Mammary epithelial cell (primary cell): ENCODE measurements around the gene ZNF484.

Source experiments
- EZH2 ChIP-seq: IDR thresholded peaks from 2 replicates; pipeline ENCODE4 v1.6.1; 2012; ENCODE audit warnings: low read length, inconsistent platforms, borderline replicate concordance
- TF ChIP-seq, protein P1 (sequence below), 2 donors: IDR thresholded peaks in 1 of 2; conservative IDR thresholded peaks in 1 of 2; 2 replicates each; pipeline ENCODE4 v1.5.1; 2011 to 2012; ENCODE audit warnings: inconsistent platforms in 2 of 2, low read length in 2 of 2, mild to moderate bottlenecking in 2 of 2, control low read depth in 1 of 2, low read depth in 1 of 2; ENCODE audit not compliant: insufficient read depth in 1 of 2; ENCODE audit errors: extremely low read depth in 1 of 2

DNA sequence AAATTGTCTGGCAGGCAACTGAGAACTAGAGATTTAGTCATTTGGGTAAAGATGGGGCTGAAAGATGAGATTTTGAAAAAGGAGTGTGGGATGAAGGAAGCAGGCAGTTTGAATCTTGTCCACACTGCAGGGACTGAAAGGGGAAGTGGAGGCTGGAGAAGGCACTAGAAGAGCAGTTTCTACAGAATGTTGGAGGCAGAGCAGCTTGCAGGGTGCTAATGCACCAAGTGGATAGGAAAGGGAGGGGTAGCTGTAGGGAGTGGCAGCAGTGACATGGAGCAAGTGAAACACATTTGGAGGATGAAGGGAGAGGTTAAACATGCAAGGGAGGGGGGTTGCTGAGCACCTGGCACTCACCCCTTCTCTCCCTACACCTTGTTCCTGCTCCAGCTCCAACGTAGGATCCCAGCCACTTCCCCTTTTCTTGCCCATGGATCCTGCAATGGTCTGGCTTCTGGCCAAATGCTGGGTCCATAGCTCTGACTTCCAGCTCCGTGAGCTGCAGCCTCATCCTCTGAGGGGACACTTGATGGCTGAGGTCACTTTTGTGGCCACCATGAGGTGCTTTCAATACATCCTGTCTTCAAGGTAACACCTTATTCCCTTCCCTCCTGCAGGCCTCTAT, 39.5 kb upstream of the ZNF484 start:
- TF ChIP-seq, protein P1, sequence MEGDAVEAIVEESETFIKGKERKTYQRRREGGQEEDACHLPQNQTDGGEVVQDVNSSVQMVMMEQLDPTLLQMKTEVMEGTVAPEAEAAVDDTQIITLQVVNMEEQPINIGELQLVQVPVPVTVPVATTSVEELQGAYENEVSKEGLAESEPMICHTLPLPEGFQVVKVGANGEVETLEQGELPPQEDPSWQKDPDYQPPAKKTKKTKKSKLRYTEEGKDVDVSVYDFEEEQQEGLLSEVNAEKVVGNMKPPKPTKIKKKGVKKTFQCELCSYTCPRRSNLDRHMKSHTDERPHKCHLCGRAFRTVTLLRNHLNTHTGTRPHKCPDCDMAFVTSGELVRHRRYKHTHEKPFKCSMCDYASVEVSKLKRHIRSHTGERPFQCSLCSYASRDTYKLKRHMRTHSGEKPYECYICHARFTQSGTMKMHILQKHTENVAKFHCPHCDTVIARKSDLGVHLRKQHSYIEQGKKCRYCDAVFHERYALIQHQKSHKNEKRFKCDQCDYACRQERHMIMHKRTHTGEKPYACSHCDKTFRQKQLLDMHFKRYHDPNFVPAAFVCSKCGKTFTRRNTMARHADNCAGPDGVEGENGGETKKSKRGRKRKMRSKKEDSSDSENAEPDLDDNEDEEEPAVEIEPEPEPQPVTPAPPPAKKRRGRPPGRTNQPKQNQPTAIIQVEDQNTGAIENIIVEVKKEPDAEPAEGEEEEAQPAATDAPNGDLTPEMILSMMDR (conservative IDR thresholded peaks at IDR 0.05 in 1 of 2, IDR thresholded peaks at IDR 0.05 in 1 of 2; ENCODE audit: extremely low read depth in 1 of 2, insufficient read depth in 1 of 2, low read depth in 1 of 2, low read length in 2 of 2), result no peak
- no peak for TF ChIP-seq EZH2
